Daoy (cell line): Measurements from ENCODE around the gene ZMIZ2. TPM values are rescaled to one million over a fixed set of nuclear protein-coding genes. Genes with fewer than 3 reads are reported as not detected.
A peak's percentile ranks its signal among the peaks of the same experiment; 100 is the strongest.
"Not testable (repeated sequence)": the region's sequence is repeated elsewhere in the genome, so short reads cannot be mapped to it uniquely, and the experiment has no call there.

Experiments used
- DNase-seq: peaks from one replicate; pipeline ENCODE4 v3.0.0-alpha.2; 2015; ENCODE audit warnings: low read depth
- total RNA-seq: library from RNA; depleted of rRNA; stranded (reverse); fragments of >200 nt; shearing (Covaris generic); gene quantifications from 2 replicates; pipeline ENCODE4 v1.2.3, GENCODE V29; 2014

The ZMIZ2 gene
- total RNA-seq, 1 experiment from 2014 or later = 16.2 TPM

- no peak for DNase-seq
These were observed 24.2 kb downstream of the ZMIZ2 start for GRCh38 chr7:44772867-44773266.

- DNase-seq = not testable (repeated sequence)
These were observed 25.8 kb downstream of the ZMIZ2 start for GRCh38 chr7:44774486-44774885.

- DNase-seq = no peak
These were observed 26.9 kb downstream of the ZMIZ2 start for GRCh38 chr7:44775383-44776107.

- no peak for DNase-seq
These were observed 27.6 kb downstream of the ZMIZ2 start for GRCh38 chr7:44776211-44776610.

GRCh38 chr7:44782460-44782859 is 33.8 kb downstream of the ZMIZ2 start:
- DNase-seq = no peak

GRCh38 chr7:44783407-44783806 is 34.8 kb downstream of the ZMIZ2 start:
- no peak for DNase-seq

- DNase-seq = no peak
These were observed 35.7 kb downstream of the ZMIZ2 start for GRCh38 chr7:44784364-44784763.

GRCh38 chr7:44785218-44785617 is 36.6 kb downstream of the ZMIZ2 start:
- not testable (repeated sequence) for DNase-seq

- no peak for DNase-seq
These were observed 38.4 kb downstream of the ZMIZ2 start for GRCh38 chr7:44787041-44787440.

- no peak for DNase-seq
These were observed 39.1 kb downstream of the ZMIZ2 start for GRCh38 chr7:44787762-44788161.

- no peak for DNase-seq
These were observed 41.3 kb downstream of the ZMIZ2 start for GRCh38 chr7:44789990-44790389.

- no peak for DNase-seq
These were observed 42.9 kb downstream of the ZMIZ2 start for GRCh38 chr7:44791278-44792219.

- DNase-seq = peak; percentile 32
These were observed 45.3 kb downstream of the ZMIZ2 start for GRCh38 chr7:44793919-44794318.

GRCh38 chr7:44794331-44794730 is 45.7 kb downstream of the ZMIZ2 start:
- no peak for DNase-seq

- no peak for DNase-seq
These were observed 47.4 kb downstream of the ZMIZ2 start for GRCh38 chr7:44796034-44796503.

GRCh38 chr7:44796504-44797328 is 48.1 kb downstream of the ZMIZ2 start, which contains the start of gene PPIA:
PPIA (plus strand) TSS chr7:44796681; CDS start chr7:44796725, 44 bp downstream.
- DNase-seq = peak; percentile 100

- DNase-seq = peak; percentile 97
These were observed 48.9 kb downstream of the ZMIZ2 start for GRCh38 chr7:44797329-44798258.

- no peak for DNase-seq
These were observed 50.1 kb downstream of the ZMIZ2 start for GRCh38 chr7:44798649-44799305.

GRCh38 chr7:44799939-44800338 is 51.3 kb downstream of the ZMIZ2 start:
- no peak for DNase-seq

- peak; percentile 75 for DNase-seq
These were observed 53.2 kb downstream of the ZMIZ2 start for GRCh38 chr7:44801890-44802289.
